ENCODE data around the gene SLC5A1.
"Not testable (repeated sequence)": the region's sequence is repeated elsewhere in the genome, so short reads cannot be mapped to it uniquely, and the experiment has no call there.

Gene SLC5A1

GRCh38 chr22:32144496-32145274 lies 101.6 kb downstream of the SLC5A1 start:
- DNase-seq (ENCODE audit: low read depth in 2 of 2): no peak

- DNase-seq (ENCODE audit: low read depth in 2 of 2): not testable (repeated sequence)
Observed at GRCh38 chr22:32147128-32147527, 104.1 kb downstream of the SLC5A1 start.

- DNase-seq (ENCODE audit: low read depth in 2 of 2): not testable (repeated sequence)
Observed at GRCh38 chr22:32148372-32148771, 105.3 kb downstream of the SLC5A1 start.

GRCh38 chr22:32150647-32151046 lies 107.6 kb downstream of the SLC5A1 start:
- DNase-seq (ENCODE audit: low read depth in 2 of 2): not testable (repeated sequence)

- not testable (repeated sequence) for DNase-seq (ENCODE audit: low read depth in 2 of 2)
Observed at GRCh38 chr22:32151641-32152040, 108.6 kb downstream of the SLC5A1 start.

GRCh38 chr22:32154727-32155126 lies 111.7 kb downstream of the SLC5A1 start:
- not testable (repeated sequence) for DNase-seq (ENCODE audit: low read depth in 2 of 2)

DNA sequence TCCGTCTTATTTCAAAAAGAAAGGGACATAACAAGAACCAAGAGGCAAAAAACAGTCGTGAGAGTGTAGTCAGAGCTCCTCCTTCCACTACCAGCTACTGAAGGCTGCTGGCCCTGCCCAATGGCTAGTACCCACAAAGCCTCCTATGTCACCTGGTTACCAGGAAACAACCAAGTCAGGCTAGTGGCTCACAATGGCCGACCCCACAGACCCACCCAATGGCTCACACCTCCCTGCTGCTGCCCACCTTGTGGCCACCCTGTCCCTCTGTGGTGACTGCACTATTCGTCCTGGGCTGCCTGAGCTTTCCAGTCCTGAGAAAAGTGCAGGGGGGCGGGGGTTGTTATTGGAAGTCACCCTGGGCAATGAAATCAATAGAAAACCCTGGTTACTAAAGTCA lies 114.6 kb downstream of the SLC5A1 start:
- not testable (repeated sequence) for DNase-seq (ENCODE audit: low read depth in 2 of 2)

DNA sequence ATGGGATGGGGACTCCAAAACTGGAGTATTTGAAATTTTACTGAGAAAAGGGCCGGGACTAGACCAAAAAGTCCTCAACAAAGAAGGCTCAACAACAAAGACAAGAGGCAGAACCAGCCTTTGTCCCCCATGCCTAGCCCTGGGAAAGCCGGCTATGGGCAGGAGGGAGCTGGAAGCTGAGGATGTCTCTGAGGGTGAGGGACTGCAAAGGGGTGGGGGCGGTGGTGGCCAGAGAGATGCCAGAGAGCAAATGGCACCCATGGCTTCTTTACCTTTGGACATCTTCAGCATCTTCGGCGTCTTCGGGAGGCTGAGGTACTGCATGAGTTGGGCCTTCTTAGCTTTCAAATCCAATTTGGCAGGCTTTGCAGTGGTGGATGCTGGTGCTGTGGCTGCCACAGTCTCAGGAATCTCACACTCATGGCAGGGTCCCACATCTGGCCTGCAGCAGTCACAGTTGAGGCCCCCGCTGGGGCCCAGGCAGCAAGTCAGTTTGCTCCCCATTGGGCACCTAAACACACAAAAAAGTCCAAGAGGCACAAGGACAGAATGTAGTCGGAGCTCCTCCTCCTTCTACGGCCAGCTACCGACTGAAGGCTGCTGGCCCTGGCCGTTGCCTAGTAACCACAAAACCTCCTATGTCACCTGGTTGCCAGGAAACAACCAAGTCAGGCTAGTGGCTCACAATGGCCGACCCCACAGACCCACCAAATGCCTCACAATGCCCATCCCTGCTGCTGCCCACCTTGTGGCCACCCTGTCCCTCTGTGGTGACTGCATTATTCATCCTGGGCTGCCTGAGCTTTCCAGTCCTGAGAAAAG lies 115.9 kb downstream of the SLC5A1 start, which contains the start of gene C22orf42:
Gene C22orf42, minus strand, starts transcription at position 592 of the 822 bp plus-strand sequence. Its CDS starts 88 bp downstream, at position 504.
- DNase-seq (ENCODE audit: low read depth in 2 of 2): no peak

DNA sequence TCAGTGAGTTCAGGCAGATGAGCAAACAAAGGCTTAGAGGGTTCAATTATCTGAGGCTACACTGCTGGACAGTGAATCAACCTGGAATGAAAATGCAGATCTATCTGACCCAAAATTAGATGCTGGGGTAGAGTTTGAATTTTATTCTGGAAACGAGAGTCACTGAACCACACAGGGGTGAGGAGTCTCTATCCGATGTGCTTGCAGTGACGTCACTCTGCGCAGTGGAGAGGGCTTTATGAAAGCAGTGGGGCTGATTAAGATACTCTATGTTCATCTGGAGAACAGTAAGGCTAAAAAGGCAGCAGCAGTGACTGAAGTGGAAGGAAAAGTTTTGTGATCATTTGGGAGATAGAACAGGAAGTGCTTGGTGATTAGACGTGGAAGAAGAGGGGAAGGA lies 117.3 kb downstream of the SLC5A1 start:
- DNase-seq (ENCODE audit: low read depth in 2 of 2): not testable (repeated sequence)
